ENCODE data around the gene ZBED4. TPM values are rescaled to one million over a fixed set of nuclear protein-coding genes. Genes with fewer than 3 reads are reported as not detected.

ZBED4 gene
- total RNA-seq, 1 donor from 2014 or later, result 4.6 TPM

DNA sequence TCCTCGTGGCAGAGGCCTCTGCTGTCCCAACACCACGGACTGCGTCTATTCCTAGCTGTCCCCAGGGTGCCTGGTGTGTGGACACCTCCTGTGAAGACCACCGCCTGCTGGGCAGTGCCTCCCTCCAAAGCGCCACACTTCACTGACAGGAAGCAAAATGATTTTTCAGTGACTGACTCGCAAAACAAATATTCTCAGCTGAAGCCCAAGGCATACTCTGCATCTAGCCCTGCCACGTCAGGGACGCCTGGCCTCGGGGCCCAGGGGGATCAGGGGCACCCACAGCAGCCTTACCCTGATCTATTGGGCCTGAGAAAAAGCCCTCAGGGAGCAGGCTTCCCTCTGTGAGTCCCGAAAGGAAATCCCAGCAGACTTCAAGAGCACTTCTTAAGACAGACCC, 28.2 kb upstream of the ZBED4 start:
- ATAC-seq, result no peak
- no peak for DNase-seq
- intact Hi-C loops (cut with micrococcal nuclease), result no loop called here

DNA sequence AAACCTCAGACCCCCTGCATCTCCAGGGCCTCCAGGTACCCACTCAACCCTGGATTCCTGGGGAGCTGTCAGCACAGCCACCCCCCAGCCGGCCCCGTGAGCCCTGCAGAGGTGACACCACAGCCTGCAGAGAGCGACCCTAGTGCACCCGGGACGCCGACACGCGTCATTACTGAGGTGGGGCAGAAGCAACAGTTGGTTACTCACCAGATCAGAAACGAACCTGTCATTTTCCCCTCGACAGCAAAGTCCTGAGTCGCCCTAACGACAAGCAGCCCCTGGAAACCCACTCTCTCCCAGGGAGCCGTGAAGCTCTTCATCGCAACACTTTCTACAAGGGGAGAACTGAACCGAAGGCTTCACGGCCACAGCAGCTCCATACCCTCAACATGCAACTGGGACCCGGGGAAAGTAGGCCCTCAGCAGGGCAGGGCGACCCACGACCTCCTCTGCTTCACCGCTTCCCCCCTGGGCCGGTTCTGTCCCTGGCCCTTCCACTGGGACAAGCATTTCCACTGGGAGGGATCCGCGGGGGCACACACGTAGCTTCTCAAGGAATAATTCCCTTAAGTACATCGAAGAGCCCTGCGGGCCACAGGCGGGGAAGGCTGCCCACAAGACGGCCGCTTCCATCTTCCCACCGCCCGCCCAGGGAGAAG, 27.6 kb upstream of the ZBED4 start:
- intact Hi-C loops (cut with micrococcal nuclease), result no loop called here
- ATAC-seq (peak; percentile 10), DNase-seq (no peak)

DNA sequence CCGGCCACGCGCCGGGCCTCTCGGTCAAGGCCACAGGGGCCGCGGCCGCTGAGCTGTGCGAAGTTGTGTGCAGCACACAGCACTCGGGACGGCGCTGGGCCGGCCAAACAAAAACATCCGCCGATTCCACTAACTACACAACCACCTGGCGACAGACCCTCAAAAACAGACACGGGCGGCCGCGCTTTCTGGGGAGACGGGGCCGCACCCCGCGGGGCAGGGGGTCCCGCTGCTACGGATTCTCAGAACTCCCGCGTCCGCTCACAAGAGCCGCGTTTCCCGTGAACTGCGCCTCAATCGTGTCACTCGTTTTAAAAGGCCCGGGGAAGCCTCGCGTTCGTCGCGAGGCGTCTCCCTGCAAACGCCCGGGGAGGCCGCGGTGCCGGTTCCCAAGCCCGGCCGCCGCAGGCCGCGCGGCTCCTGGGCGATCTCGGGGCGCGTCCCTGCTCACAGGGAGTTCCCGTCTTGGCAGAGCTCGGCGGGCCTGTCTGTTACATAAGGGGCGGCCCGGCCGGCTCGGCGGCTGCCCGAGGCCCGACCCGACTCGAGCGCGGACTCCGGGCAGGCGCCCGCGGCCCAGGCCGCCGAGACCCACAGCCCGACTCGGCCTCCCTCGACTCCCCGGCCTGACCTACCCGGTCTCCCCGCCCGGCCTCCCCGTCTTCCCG, 26.9 kb upstream of the ZBED4 start:
- ATAC-seq, result peak; percentile 70
- intact Hi-C loops (cut with micrococcal nuclease), result no loop called here
- DNase-seq, result peak; percentile 80

DNA sequence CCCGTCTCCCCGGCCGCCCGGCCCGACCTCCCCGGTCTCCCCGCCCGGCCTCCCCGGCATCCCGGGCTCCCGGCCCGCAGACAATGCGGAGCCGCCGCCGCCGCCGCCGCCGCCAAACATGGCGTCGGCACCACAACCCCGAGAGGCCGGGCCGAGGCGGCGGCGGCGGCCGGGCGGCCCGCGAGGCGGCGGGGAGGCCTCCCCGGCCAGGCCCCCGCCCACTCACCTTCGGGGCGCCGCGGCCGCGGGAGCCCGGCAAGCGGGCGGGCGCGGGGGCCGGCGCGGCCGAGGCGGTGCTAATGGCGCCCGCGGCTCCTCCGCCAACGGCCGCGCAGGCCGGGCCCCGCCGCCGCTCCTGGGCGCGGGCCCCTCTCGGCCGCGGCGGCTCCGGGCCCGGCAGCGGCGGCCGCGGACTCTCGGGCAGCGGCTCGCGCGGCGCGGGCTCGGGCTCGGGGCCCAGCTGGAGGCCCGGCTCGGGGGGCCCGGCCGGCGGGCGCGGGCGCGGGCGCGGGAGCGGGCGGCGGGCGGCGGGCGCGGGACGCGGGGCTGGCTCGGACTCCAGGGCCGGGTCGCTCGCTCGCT, 26.3 kb upstream of the ZBED4 start:
- intact Hi-C loops (cut with micrococcal nuclease), result no loop called here
- ATAC-seq, result peak; percentile 6
- no peak for DNase-seq

DNA sequence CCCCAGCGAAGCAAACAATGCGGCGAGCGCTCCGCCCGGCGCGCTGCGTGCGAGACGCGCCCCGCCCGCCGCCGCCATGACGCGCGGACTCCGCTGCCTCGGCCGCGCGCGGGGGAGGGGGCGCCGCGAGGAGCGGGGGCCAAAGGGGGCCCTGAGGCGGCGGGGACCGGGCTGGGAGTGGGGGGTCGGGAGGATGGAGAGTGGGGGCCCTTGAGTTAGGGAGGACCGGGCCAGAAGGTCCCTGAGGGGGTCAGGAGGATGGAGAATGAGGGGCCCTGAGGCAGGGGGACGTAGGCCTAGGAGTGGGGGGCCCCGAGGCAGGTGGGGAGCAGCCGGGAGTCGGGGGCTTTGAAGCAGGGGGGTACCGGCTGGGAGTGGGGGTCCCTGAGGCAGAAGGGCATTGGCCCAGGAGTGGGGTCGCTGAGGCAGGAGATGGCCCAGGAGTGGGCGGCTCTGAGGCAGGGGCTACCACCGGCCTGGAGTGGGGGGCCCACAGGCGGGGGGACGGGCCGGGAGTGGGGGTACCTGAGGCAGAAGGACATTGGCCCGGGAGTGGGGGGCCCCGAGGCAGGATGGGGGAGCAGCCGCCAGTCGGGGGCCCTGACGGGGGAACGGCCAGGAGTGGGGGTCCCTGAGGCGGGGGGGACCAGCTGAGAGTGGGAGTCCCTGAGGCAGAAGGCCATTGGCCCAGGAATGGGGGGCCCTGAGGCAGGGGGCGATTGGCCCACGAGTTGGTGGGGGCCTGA, 25.6 kb upstream of the ZBED4 start, which contains the start of gene BRD1:
Gene BRD1, minus strand, starts transcription at position 21 of the 746 bp plus-strand sequence. CDS start 3,556 bp downstream, outside the sequence.
- intact Hi-C loops (cut with micrococcal nuclease), result no loop called here
- ATAC-seq, result peak; percentile 80

DNA sequence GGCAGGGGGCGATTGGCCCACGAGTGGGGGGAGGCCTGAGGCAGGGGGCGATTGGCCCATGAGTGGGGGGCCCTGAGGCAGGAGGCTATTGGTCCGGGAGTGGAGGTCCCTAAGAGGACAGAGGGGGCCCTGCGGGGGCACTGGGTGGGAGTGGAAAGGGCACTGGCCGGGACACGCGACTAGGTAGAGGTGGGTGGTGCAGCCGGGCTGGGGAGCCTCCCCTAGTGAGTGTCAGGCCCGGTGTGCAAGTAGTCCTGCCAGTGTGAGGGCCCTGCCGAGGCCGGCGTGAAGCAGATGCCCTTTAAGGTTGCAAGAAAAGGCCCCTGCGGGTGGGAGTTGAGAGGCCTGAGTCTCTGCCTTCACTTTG, 25.1 kb upstream of the ZBED4 start:
- no peak for DNase-seq
- no peak for ATAC-seq
- intact Hi-C loops (cut with micrococcal nuclease), result no loop called here

More for the DNA sequence above, 25.6 kb upstream of the ZBED4 start, which contains the start of gene BRD1:
- peak; percentile 86 for DNase-seq

DNA sequence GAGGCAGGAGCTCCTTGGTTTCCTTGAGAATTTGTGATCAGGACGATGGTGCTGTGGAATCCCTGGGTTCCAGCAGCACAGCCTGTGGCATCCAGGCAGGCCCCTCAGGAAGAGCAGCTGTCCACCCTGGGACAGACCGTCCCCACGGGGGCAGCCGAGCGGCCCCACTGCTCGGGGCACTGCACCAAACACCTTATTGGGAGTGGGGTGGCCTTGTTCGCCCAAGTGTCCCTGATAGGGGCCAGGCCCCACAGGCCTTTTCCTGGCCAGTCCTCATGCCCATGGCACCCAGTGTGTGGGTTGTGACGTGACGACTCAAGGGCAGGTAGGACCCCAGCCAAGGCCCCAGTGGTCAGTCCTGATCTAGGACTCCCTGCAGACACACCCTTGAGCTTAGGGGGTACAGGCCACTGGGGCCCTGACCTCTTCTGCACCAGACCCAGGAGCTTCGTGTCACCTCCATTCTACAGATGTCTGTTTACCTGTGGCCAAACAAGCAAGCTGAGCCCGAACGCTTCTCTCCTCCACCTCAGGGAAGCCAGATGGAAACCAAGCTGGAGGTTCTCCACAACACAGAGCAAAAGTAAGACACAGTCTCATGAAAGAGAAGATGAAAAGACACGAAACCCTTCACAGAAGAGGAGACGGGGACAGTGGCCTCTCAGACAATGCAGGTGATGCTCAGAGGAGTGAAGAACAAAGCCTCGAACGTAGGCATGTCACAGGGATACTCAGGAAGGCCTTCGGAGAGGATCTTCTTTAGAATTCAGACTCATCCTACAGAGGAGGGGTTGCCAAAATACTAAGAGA, 24.4 kb upstream of the ZBED4 start:
- DNase-seq, result no peak
- ATAC-seq, result no peak
- intact Hi-C loops (cut with micrococcal nuclease), result no loop called here

DNA sequence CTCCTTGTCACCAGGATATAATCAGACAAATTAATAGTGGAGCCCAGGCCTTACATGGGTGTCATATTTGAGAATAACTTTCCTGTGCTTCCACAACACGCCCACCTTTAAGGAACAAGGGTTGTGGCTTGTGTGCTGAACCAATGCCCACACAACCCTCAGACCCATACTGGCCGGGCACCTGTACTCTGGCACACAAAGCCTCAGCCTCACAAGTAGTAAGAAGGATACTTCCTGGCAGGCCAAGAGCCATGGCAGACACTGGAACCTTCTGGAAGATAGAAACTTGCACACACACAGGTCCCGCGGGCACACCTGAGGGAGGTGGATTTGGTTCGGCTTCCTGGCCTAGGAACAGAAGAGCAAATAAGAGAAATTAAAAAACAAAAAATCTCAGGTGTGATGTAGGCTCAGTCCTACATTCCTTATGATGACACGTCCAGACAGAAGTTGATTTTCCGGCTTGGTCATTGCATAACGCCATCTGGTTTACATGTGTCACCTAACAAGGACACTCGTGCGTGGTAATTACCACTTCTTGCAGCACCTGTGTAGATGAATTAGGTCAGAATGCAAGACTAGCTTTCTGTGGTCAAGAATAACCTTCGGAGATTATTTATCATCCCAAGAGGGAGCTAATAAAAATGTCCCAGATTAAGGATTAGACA, 20.2 kb upstream of the ZBED4 start:
- DNase-seq, result no peak
- ATAC-seq, result no peak
- intact Hi-C loops (cut with micrococcal nuclease), result no loop called here

DNA sequence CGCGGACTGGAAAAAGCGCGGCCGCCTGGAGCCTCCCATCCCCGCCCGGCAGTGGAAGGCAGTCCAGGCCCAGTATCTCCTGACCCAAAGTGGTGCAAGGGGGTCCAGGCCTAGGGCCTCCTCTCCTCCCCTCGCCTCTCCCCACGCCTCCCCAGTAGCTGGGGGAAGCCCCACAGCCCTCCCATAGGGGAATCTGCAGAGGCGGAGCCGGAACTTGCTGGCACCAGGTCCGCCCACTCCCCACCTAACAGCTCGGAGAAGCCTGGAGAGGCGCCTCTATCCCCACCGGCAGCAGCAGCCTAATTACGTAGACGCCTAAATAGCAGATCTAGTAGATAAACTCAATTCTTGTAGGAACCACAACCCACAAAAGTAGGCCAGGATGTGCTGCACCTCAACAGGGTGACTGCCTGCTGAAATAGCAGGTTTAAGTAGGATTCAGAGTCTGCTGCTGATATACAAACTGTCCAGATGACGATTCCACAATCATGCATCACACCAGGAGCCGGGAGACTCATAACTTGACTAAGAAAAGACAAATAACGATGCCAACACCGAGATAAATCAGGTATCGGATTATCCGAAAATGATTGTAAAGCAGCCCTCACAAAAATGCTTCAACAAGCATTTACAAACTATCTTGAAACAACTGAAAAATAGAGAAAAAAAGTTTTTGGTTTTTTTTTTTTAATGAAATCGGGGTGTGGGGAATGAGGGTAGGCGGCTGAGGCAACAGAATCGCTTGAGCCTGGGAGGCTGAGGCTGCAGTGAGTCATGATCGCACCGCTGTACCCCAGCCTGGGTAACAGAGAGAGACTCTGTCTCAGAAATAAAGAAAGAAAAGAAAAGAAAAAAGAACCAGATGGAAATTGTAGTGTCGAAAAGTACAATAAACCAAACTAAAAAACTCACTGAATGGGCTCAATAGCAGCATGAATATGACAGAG, 14.6 kb upstream of the ZBED4 start:
- ATAC-seq, result peak; percentile 24
- intact Hi-C loops (cut with micrococcal nuclease), result no loop called here
- no peak for DNase-seq

DNA sequence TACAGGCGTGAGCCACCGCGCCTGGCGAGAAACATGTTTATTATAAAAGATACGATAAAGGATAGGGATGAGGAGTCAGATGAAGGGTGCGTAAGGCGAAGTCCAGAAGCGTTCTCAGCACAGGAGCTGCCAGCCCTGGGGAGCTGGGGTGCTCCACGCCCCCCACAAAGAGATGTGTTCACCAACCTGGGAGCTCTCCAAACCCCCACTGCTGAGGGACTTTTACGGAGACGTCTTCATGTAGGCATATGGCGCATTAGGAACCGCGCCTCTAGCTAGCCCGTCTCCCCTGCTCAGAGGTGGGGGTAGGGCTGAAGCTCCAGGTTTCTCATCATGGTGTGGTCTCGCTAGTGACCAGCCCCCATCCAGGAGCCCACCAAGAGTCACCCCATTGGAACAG, 8.4 kb upstream of the ZBED4 start:
- no peak for DNase-seq
- intact Hi-C loops (cut with micrococcal nuclease), result no loop called here
- no peak for ATAC-seq

DNA sequence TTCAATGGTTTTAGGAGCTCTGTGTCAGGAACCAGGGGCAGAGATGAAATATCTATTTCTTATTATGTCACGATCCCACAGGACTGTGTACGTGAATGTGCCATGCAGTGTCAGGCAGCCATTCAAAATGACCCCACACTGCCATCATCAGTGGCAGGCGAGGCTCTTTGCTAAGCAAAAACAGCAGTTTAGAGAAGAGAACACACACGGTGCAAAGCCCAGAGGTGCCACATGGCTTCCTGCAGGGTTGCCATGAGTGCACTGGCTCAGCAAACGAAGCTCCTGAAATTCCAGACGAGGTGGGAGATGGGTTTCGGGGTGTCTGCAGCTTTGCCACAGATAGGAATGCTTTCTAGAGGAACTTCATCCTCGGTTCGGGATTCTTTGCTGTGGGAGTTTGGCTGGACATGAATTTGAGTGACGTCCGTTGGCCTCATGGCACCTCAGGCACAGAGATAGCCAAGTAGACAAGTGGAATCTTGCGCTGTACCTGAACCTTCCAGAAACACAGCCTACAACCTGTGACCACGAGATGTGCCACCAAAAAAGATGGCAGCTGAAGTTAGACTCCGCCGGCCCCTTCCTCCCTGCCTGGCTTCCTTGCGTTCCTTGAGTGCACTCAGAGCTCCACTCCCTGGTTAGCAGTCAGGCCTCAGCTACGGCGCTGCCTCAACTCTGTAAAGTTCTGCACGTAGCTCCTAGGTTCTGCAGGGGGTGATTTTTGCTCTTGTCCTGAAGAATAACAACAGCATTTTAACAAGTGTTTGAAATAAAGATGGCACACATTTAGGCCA, 7.8 kb upstream of the ZBED4 start:
- DNase-seq (no peak), ATAC-seq (no peak)

DNA sequence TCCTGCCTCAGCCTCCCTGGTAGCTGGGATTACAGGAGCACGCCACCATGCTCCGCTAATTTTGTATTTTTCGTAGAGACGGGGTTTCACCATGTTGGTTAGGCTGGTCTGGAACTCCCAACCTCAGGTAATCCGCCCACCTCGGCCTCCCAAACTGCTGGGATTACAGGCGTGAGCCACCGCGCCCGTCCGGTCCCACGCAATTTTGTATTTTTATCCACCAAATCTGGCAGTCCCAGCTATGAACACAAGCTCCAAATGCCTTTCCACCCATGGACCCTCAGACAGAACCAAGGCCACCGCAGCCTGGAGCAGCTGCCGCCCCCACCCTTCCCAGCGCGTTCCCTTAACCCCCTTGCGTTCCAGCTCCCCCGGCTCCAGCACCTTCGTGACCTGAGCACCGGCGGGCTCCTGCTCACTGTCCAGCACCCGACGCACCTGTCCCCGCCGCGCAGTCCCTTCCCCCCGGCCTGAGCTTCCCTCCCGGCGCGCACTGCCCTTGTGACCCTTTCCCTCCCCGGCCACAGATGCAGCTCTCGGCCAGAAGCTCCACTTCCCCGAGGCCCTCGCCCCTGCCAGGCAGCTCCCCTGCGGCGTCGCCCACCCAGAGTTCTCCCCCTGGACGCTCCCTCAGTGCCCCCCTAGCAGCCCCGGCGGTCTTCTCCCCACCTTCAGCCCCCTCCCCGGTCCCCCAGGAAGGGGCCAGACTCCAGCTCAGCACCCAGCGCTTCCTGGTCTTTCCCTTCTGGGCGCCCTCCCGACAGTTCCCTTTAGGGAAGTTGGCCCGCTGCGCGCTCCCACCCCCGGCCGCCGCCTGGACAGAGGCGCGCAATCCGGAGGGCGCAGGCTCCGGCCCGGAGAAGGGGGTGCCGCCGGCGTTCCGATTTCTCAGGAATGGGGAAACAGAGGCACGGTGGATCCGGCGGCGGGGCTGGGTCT, 5.6 kb upstream of the ZBED4 start:
- DNase-seq (peak; percentile 52), ATAC-seq (no peak)
- intact Hi-C loops (cut with micrococcal nuclease), result no loop called here

More for the DNA sequence above, 7.8 kb upstream of the ZBED4 start:
- intact Hi-C loops (cut with micrococcal nuclease), result no loop called here

DNA sequence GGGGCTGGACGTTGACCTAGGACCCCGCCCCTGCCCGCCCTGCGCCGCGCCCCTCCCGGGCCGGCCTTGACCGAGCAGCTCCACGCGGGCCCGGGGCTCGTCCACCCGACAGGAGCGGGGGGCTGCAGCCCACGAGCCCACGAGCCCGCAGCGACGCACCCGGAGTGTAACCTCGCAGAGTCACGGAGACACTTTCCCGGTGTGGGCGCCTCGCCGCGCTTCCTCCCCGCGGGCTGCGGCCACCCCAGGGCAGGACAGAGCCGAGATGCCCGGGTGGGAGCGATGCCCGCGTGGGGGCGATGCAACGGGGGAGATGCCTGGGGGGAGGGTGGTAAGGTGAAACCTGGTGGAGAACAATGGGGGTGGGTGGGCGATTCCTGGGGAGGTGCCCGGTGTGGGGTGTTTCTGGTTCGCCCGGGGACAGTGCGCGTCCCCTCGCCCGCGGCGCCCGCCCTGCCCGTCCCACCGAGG, 4.9 kb upstream of the ZBED4 start:
- DNase-seq (no peak), ATAC-seq (no peak)
- intact Hi-C loops (cut with micrococcal nuclease), result no loop called here

DNA sequence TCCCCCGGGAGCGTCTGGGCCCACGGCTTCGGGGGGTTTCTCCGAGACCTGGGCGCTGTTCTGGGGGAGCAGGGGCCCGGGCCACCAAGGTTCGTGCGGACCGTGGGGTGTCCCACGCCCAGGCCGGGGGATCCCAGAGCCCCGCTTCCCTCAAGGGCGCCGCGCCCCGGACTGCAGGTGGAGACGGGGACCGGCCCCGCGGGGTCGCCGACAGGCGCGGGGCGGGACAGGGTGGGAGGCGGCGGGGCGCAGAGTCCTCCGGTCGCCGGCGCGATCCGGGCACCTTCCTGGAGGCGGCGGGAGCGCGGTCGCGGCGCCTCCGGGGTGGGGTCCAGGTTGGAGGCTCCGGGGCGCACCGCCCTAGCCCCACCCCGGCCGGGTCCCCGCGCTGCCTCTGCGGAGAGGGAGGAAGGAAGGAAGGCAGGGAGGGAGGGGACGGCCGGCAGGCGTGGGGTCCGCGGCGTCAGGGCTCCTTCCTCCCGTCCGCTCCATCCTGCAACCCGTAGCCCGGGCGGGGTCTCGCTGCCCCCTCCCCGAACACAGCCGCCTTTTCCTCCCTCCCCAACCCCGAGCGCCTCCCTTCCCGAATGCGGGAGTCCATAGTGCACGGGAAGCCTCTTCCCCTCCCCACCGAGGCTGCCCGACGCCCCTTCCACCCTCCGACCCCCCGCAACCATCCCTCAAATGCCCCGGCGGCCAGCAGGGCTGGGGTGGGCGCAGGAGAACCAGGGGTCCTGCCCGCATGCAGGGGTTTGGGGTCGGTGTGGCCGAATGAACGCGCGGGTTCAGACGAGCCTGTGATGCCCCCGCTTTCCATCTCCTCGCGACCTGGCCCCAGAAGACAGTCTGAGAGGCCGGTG, 4.3 kb upstream of the ZBED4 start:
- ATAC-seq, result no peak
- no peak for DNase-seq
- intact Hi-C loops (cut with micrococcal nuclease), result no loop called here
